Right renal cortex interstitium (tissue), 3 donors: ENCODE measurements around the gene EXOC3L4. TPM values are rescaled to one million over a fixed set of nuclear protein-coding genes. Genes with fewer than 3 reads are reported as not detected.

Source experiments
- DNase-seq, 3 donors: peaks; one replicate each; pipeline ENCODE4 v3.0.0-alpha.2; 2013; ENCODE audit warnings: low read depth in 3 of 3, low spot score in 2 of 3
- polyA plus RNA-seq, 3 donors: library from polyadenylated mRNA; unstranded; fragments of 120-200 nt; gene quantifications; one replicate each; pipeline ENCODE4 v1.2.1, GENCODE V29; 2013; ENCODE audit not compliant: insufficient read length in 3 of 3

EXOC3L4 gene
- polyA plus RNA-seq, 3 donors, result 1.4 to 2.8 (median 2.0) TPM

- no peak for DNase-seq
Observed at GRCh38 chr14:103129301-103130016, 34.9 kb downstream of the EXOC3L4 start.

GRCh38 chr14:103130017-103130764 lies 35.7 kb downstream of the EXOC3L4 start:
- DNase-seq, result no peak

GRCh38 chr14:103130965-103131364 lies 36.4 kb downstream of the EXOC3L4 start:
- DNase-seq, result no peak

- no peak for DNase-seq
Observed at GRCh38 chr14:103131580-103131979, 37.1 kb downstream of the EXOC3L4 start.

GRCh38 chr14:103132381-103133209 lies 38.1 kb downstream of the EXOC3L4 start:
- no peak for DNase-seq

- no peak for DNase-seq
Observed at GRCh38 chr14:103133210-103134140, 39.0 kb downstream of the EXOC3L4 start.

- no peak for DNase-seq
Observed at GRCh38 chr14:103134405-103134804, 39.9 kb downstream of the EXOC3L4 start.

GRCh38 chr14:103134919-103135318 lies 40.4 kb downstream of the EXOC3L4 start:
- DNase-seq, result no peak

GRCh38 chr14:103135333-103136260 lies 41.1 kb downstream of the EXOC3L4 start:
- DNase-seq, result no peak

- no peak for DNase-seq
Observed at GRCh38 chr14:103136388-103137271, 42.1 kb downstream of the EXOC3L4 start.

- DNase-seq, result no peak
Observed at GRCh38 chr14:103137689-103138300, 43.3 kb downstream of the EXOC3L4 start.

GRCh38 chr14:103138301-103139131 lies 44.0 kb downstream of the EXOC3L4 start:
- DNase-seq, result no peak

GRCh38 chr14:103139132-103140025 lies 44.9 kb downstream of the EXOC3L4 start:
- no peak for DNase-seq

- no peak for DNase-seq
Observed at GRCh38 chr14:103140316-103141109, 46.0 kb downstream of the EXOC3L4 start.
